SKM-1 treated with dmso at 0.1 percent for 144 hours (cell line): ENCODE results near the gene IRS2.
"Not testable (repeated sequence)": the region's sequence is repeated elsewhere in the genome, so short reads cannot be mapped to it uniquely, and the experiment has no call there.

Source experiments
- DNase-seq: peaks from one replicate; lab custom pipeline; 2025; ENCODE audit not compliant: unreplicated experiment; lab: John Stamatoyannopoulos, UW

IRS2 gene

DNA sequence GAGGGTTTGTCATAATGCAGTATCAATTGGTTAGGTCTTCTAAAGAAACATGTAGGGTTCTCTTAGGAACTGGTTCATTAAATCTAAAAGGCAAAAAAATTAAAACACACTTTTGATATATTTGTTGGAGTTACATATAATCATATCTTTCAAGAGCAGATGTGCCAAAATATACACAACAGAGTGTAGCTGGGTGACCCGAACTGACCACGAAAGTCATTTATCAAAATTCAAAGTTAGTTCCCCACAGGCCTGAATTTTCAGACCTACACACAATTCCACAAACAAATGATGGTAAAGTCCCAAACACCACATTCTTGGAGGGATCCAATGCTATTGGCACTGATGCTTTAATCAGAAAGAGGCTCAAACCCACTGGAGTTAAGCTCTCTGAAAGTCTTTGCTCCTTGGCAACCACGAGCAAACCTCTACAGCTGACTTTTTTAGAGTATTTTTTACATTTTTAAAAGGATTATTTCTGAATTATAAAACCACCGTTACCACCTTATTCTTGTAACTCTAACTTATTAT, 50.9 kb downstream of the IRS2 start:
- no peak for DNase-seq

GRCh38 chr13:109734002-109734785, 52.2 kb downstream of the IRS2 start:
- DNase-seq = no peak

GRCh38 chr13:109733550-109733949, 52.8 kb downstream of the IRS2 start:
- no peak for DNase-seq

DNA sequence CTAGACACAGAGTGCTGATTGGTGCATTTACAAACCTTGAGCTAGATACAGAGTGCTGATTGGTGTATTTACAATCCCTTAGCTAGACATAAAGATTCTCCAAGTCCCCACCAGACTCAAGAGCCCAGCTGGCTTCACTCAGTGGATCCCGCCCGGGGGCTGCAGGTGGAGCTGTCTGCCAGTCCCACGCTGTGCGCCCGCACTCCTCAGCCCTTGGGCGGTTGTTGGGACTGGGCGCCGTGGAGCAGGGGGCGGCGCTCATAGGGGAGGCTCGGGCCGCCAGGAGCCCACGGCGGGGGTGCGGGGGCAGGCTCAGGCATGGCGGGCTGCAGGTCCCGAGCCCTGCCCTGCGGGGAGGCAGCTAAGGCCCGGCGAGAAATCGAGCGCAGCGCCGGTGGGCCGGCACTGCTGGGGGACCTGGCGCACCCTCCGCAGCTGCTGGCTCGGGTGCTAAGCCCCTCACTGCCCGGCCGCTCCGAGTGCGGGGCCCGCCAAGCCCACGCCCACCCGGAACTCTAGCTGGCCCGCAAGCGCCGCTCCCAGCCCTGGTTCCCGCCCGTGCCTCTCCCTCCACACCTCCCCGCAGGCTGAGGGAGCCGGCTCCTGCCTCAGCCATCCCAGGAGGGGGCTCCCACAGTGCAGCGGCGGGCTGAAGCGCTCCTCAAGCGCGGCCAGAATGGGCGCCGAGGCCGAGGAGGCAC, 53.8 kb downstream of the IRS2 start:
- not testable (repeated sequence) for DNase-seq

GRCh38 chr13:109730812-109731335, 55.5 kb downstream of the IRS2 start:
- DNase-seq = no peak

DNA sequence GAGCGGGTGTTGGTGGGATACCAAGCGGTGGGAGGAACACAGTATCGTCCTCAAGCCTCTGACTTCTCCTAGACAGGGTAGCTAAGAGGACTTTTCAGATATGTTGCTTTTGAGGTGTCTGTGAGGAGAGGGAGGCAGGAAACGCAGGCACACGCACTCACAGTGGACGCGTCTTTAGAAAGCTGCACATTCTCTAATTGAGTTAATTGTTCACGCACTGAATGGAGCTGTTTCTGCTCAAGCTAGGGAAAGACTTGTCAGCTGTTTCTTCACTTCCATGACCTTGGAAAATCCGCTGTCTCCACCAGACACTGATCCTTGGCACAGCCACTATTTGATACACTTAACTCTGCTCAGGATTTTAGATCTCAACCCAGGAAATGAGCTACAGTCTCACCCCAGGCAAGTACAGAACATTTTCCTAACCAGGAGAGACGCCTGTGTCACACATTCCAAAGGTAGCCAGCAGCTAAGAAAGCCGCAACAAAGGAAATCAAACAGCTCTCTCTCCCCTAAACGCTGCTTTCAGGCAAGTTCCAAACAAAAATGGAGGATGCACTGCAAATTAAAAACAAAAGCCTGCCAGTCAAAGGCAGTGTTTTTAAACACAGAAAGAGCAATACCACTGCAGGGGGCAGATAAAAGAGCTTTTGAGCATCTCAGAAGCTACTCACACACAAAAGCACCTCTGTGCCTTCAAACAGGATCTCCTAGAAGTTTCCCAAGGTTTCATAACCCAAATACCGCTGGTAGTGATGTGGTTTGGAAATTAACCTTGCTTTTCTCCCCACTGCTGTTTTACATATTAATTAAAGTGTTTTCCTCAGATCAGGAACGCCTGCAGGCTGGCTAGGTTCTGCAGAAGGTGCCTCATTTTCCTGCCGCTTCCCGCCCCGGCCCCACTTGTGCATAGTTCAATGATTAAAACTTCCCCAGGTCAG, 57.3 kb downstream of the IRS2 start:
- no peak for DNase-seq

DNA sequence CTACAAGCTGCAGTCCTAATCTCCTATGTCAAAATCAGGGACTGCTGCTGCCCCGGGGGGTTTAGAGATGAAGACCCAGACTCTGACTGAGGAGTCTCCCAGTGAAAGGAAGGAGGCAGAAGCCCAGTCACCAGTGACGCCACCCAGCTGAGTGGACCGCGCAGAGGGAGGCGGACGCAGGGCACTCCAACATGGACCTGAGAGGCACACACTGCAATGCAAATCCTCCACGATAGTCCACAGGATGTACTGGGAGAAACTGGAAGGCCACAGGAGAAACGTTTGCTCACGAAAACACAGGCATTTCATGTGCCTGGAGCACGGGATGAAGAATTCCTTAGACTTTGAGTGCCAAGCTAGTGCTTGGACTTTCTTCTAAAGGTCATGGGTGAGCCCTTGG, 58.3 kb downstream of the IRS2 start:
- DNase-seq = no peak

- DNase-seq = no peak
These were observed 59.1 kb downstream of the IRS2 start for GRCh38 chr13:109727251-109727650.

DNA sequence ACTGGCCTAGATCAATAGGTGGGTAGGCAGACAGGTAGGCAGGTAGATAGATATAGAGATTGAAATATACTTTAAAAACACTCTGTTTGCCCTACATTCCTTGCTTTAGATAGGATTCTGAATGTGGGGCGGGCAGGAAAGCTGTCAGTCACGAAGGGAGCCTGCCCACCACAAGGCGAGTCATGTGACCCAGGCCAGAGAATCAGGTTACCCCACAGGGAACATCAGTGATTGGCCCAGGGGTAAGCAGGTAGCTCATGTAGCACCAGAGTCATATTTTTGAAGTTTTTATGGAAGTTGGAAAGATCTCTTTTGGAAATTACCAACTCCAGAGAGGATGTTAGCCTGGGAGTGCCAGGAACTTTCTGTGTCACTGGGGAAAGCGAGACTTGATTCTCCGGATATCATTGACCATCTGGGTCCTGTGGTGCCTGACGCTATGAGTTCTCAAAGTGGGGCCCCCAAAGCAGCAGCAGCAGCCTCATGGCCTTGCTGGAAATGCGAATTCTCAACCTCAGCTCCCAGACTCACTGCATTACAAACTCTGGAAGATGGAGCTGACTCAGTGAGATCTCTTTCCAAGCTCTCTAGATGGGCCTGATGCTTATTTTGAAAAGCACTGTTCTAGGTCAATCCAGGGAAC, 60.3 kb downstream of the IRS2 start:
- DNase-seq = no peak

DNA sequence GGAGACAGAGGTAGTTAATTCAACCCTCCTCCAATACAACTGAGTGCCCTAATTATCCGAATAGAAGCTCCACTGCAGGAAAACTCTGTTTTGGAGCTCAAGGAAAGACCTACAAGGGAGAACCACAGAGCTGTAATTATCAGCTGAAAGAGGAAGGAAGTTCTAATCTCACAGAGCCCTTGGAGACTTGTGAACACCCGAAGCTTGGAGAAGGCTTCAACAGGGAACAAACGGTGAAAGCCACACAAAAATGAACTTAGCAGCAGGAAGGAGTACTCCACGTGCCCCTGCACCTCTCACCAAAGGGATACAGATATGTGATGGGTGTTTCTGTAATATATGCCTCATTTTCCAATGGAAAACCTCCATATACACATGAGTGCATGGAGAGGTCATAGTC, 61.1 kb downstream of the IRS2 start:
- DNase-seq = peak; percentile 79

DNA sequence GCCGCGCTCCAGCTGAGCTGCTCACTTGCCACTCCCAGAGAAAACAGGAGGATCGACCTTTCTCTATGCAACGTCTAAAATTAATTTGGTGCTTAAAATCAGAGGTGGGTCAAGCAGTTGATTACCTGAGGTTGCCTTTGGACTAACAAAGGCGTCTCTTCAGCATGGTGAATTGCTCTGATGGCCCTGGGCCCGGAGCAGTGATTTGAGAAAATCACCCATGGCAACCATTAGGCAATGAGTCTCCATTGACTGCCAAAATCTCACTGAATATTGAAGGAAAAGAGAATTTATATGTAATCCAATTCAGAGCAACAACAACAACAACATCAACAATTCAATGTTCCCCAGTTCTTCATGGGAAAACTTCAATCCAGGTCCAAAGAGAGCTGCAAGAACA, 61.8 kb downstream of the IRS2 start:
- no peak for DNase-seq

- no peak for DNase-seq
These were observed 63.3 kb downstream of the IRS2 start for GRCh38 chr13:109723046-109723445.

- DNase-seq = no peak
These were observed 64.3 kb downstream of the IRS2 start for GRCh38 chr13:109722068-109722467.

GRCh38 chr13:109720758-109721184, 65.6 kb downstream of the IRS2 start:
- no peak for DNase-seq

DNA sequence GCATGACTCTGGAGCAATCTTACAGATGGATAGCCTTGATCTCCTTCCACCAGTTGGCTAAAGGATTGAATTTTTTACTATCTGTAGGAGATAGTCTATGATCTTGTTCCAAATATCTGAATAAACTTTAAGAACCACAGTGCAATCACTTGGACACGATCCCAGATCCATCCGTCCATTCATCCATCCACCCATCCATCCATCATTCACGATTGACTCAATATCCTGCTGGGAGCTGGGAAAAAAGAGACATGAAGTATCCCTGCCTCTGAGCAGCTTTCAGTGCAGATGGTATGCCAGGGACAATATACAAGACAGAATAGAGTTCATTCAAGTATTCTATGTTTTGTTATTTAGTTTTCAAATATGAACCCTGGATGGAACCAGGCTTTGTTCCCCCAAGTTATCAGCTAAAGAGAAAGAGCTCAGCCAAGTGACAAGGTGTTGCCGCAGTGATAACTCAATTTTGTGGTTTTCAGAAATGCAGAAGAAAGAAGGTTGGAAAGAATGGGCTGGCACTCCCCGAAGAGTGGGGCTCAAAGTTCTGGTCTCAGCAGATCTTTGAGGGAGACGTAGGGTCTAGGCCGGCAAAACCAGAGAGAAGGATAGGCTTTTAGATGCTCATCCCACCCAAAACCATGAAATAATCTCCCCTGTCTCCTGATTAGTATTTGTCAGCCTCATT, 66.3 kb downstream of the IRS2 start:
- no peak for DNase-seq

DNA sequence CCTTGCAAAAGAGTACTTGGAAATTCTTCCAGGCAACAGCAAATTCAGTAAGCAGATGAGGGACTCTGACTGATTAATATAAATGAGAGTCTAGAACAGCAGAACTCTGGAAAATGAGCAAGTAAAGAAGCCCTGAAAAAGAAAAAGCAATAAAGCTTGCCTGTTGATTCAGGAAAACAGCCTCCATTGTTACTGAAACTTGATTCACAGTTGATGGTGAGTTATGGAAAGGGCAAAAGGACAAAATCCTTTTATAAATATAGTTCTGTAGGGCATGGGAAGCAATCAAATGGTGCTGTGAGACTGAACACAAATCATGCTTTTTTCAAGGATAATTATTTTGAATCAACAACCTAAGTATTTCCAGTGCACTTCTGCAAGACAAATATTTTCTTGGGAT, 67.7 kb downstream of the IRS2 start:
- DNase-seq = no peak

- DNase-seq = no peak
These were observed 68.7 kb downstream of the IRS2 start for GRCh38 chr13:109717686-109718085.

- DNase-seq = peak; percentile 44
These were observed 70.5 kb downstream of the IRS2 start for GRCh38 chr13:109715902-109716301.

DNA sequence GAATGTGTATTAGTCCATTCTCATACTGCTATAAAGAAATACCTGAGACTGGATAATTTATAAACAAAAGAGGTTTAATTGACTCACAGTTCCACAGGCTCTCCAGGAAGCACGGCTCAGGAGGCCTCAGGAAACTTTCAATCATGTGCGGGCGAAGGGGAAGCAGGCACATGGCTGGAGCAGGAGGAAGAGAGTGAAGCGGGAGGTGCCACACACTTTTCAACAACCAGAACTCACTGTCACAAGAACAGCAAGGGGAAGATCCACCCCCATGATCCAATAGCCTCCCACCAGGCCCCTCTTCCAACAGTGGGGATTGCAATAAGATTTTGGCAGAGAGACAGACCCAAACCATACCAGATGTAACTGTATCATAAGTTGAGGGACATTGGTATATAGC, 72.7 kb downstream of the IRS2 start:
- no peak for DNase-seq
